Measurements from ENCODE around the gene SIPA1. TPM values are rescaled to one million over a fixed set of nuclear protein-coding genes. Genes with fewer than 3 reads are reported as not detected.
"Not testable (repeated sequence)": the region's sequence is repeated elsewhere in the genome, so short reads cannot be mapped to it uniquely, and the experiment has no call there.

Gene SIPA1
- polyA plus RNA-seq, 1 experiment = 21.6 TPM

DNA sequence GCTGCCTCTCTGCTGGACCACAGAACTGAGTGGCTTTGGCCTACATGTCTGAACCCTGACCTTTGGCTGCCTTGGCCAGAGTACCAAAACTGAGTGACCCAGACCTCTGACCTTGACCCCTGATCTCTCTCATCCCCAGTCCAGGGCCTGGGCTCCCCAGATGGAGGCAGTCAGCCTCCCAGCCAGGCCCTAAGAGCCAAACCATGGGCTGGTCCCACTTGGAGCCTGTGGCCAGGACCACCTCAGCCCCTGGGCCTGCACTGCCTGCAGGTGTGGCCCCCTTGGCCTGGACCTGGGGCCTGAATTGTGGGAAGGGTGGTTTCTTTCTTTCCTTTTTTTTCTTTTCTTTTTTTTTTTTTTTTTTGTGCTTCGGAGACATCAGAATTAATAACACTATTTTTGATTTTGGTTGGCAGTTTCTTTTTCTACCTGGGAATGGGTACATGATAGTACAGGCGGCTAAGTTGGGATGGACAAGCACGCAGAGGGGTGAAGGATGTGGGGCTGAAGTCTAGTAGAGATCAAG, 806 bp upstream of the SIPA1 start:
- ChIA-PET CTCF (interaction anchor here (0.7 to 3.2 kb wide), 7 partner anchors 11 to 49 kb away, joined by 3 to 10 read pairs (median 4); no protein-coding TSS in a partner anchor), POLR2A (interaction anchor here (0.8 kb wide), 1 partner anchor 15 kb away, joined by 4 read pairs; no protein-coding TSS in a partner anchor)
- H3K27me3 ChIP-seq (ENCODE audit: control insufficient read depth, insufficient read depth, low read length) = no peaks in the 10 kb centered on the region
- H3K36me3 ChIP-seq (ENCODE audit: control insufficient read depth, insufficient read depth, low read length) = peaks cover 38% of the 10 kb centered on the region
- DNase-seq (ENCODE audit: low read depth) = no peak
- TF ChIP-seq, protein P1, sequence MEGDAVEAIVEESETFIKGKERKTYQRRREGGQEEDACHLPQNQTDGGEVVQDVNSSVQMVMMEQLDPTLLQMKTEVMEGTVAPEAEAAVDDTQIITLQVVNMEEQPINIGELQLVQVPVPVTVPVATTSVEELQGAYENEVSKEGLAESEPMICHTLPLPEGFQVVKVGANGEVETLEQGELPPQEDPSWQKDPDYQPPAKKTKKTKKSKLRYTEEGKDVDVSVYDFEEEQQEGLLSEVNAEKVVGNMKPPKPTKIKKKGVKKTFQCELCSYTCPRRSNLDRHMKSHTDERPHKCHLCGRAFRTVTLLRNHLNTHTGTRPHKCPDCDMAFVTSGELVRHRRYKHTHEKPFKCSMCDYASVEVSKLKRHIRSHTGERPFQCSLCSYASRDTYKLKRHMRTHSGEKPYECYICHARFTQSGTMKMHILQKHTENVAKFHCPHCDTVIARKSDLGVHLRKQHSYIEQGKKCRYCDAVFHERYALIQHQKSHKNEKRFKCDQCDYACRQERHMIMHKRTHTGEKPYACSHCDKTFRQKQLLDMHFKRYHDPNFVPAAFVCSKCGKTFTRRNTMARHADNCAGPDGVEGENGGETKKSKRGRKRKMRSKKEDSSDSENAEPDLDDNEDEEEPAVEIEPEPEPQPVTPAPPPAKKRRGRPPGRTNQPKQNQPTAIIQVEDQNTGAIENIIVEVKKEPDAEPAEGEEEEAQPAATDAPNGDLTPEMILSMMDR (IDR thresholded peaks at IDR 0.05; ENCODE audit: insufficient read depth, low read depth, low read length) = no peak
- H3K4me3 ChIP-seq (ENCODE audit: low read depth, low read length) = no peak overlapping the region

DNA sequence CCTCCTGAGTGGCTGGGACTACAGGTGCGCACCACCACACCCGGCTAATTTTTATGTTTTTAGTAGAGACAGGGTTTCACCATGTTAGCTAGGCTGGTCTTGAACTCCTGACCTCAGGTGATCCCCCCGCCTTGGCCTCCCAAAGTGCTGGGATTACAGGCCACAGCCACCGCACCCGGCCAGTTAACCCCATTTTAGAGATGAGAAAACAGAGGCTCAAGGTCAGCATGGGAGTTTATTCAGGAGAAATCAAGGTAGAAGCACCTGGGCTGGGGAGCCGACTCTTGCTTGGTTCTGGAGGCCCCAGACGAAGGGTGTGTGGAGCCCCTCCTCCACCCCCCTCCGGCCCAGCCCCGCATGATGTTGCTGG, 1.3 kb downstream of the SIPA1 start:
- CTCF ChIA-PET = interaction anchor here (0.9 to 2.2 kb wide), 3 partner anchors 11 to 14 kb away, joined by 4 to 5 read pairs (median 4); no protein-coding TSS in a partner anchor
- H3K4me3 ChIP-seq (ENCODE audit: low read depth, low read length); POLR2A ChIA-PET; DNase-seq (ENCODE audit: low read depth); H3K27me3 ChIP-seq (ENCODE audit: control insufficient read depth, insufficient read depth, low read length): not testable (repeated sequence)
- peaks cover 36% of the 10 kb centered on the region for H3K36me3 ChIP-seq (ENCODE audit: control insufficient read depth, insufficient read depth, low read length)

DNA sequence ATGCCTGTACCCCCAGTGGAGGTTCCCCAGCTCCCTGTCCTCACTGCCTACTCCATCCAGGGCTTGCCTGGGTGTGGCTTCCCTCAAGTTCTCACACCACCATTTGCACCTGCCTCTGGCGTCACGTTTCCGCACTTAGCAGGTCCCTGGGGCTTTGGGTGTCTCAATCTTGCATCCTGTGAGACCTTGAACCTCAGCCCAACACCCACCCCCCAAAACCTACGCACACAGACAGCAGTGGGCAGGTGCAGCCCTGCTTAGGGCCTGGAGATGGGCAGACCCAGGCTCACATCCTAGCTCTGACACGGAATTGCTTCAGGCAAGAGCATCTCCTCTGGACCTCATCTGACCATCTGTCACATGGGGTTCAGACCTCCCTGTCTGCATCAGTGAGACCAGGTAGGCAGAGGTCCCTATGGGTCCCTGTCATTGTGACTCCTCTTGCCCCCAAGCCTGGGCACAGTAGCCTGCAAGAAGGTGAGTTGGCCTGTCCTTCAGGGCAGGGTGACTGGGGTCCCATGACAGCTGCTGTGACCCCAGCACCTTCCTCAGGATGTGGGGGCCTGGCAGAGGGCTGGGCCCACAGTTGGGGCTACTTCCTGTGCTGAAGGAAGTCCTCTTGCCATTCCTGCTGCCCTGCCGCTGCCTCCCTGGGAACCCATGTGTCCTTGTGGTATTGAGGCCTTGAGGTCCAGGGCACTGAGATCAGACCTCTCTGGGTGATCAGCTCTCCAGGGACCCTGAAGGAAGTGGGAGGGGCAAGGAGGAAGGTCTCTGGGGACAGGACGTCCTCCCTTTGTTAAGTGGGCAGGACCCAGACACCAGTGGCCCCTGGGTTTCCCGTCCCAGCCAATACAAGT, 2.0 kb downstream of the SIPA1 start:
- H3K4me3 ChIP-seq (ENCODE audit: low read depth, low read length) = no peak overlapping the region
- no peaks in the 10 kb centered on the region for H3K27me3 ChIP-seq (ENCODE audit: control insufficient read depth, insufficient read depth, low read length)
- DNase-seq (ENCODE audit: low read depth) = no peak
- POLR2A ChIA-PET = no interaction called here
- peaks cover 30% of the 10 kb centered on the region for H3K36me3 ChIP-seq (ENCODE audit: control insufficient read depth, insufficient read depth, low read length)
- CTCF ChIA-PET = no interaction called here
- TF ChIP-seq, protein P1 (IDR thresholded peaks at IDR 0.05; ENCODE audit: insufficient read depth, low read depth, low read length) = no peak

DNA sequence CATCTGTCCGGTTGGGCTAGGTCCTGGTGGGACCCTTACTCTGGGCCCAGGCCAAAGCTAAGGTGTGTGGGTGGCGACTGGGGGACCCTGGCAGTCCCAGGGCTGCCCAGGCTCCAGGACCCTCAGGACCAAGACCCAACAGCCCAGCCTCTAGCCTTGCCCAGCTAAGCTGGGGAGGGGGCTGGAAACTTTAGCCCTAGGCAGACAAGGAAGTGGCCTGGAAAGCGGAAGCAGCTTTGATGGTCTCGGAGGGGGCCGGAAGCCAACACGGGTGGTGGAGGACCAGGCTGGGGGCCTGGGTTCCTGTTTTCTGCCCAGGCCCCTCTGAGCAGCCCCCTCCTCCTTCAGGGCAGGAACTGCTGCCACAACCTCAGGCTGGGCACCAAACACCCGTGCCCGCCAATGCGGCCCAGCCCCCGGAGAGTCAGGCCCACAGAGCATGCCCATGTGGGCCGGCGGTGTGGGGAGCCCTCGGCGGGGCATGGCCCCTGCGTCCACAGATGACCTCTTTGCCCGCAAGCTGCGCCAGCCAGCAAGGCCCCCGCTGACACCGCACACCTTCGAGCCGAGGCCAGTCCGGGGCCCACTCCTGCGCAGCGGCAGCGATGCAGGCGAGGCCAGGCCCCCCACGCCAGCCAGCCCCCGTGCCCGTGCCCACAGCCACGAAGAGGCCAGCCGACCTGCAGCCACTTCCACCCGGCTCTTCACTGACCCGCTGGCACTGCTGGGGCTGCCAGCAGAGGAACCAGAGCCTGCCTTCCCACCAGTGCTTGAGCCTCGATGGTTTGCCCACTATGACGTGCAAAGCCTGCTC, 2.8 kb downstream of the SIPA1 start:
- H3K36me3 ChIP-seq (ENCODE audit: control insufficient read depth, insufficient read depth, low read length) = peaks cover 23% of the 10 kb centered on the region
- TF ChIP-seq, protein P1 (IDR thresholded peaks at IDR 0.05; ENCODE audit: insufficient read depth, low read depth, low read length) = no peak
- DNase-seq (ENCODE audit: low read depth) = no peak
- H3K27me3 ChIP-seq (ENCODE audit: control insufficient read depth, insufficient read depth, low read length) = no peaks in the 10 kb centered on the region
- CTCF ChIA-PET = no interaction called here
- POLR2A ChIA-PET = interaction anchor here (0.6 kb wide), 1 partner anchor 69 kb away, joined by 3 read pairs; no protein-coding TSS in a partner anchor
- H3K4me3 ChIP-seq (ENCODE audit: low read depth, low read length) = no peak overlapping the region

DNA sequence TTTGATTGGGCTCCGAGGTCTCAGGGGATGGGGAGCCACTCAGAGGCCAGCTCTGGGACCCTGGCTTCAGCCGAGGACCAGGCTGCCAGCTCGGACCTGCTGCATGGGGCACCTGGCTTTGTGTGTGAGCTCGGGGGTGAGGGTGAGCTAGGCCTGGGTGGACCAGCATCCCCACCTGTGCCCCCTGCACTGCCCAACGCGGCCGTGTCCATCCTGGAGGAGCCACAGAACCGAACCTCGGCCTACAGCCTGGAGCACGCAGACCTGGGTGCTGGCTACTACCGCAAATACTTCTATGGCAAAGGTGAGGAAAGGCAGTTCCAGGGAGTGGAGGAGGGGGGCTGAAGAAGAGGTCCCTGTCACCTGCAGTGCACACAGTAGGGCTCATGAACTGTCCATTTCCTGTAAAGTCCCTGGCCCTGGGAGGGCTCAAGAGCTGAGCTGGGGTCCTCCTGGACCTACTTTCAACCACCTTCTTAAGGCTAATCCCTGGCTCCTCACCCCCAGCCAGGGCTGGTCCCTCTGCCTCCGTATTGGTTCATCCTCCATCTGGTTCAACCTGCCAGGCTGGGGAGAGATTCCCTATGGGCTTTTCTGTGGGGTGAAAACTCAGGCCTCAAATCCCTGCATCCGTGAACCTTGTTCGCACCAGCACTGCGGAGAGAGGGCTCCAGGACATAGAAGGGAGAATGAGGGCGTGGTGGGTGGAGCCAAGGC, 3.6 kb downstream of the SIPA1 start:
- DNase-seq (ENCODE audit: low read depth) = no peak
- TF ChIP-seq, protein P1 (IDR thresholded peaks at IDR 0.05; ENCODE audit: insufficient read depth, low read depth, low read length) = no peak
- POLR2A ChIA-PET = interaction anchor here (0.6 to 1.1 kb wide), 2 partner anchors 12 to 70 kb away, joined by 3 read pairs; no protein-coding TSS in a partner anchor
- Histone ChIP-seq H3K27me3 (ENCODE audit: control insufficient read depth, insufficient read depth, low read length) (no peaks in the 10 kb centered on the region), H3K36me3 (ENCODE audit: control insufficient read depth, insufficient read depth, low read length) (peaks cover 18% of the 10 kb centered on the region), H3K4me3 (ENCODE audit: low read depth, low read length) (no peak overlapping the region)
- CTCF ChIA-PET = no interaction called here

Measured in BJ (cell line).